NCI-H1694 (cell line): Measurements from ENCODE around the gene DNAJA2.

Experiments used
- DNase-seq: peaks from one replicate; lab custom pipeline; 2025; lab: John Stamatoyannopoulos, UW

DNAJA2 gene

DNA sequence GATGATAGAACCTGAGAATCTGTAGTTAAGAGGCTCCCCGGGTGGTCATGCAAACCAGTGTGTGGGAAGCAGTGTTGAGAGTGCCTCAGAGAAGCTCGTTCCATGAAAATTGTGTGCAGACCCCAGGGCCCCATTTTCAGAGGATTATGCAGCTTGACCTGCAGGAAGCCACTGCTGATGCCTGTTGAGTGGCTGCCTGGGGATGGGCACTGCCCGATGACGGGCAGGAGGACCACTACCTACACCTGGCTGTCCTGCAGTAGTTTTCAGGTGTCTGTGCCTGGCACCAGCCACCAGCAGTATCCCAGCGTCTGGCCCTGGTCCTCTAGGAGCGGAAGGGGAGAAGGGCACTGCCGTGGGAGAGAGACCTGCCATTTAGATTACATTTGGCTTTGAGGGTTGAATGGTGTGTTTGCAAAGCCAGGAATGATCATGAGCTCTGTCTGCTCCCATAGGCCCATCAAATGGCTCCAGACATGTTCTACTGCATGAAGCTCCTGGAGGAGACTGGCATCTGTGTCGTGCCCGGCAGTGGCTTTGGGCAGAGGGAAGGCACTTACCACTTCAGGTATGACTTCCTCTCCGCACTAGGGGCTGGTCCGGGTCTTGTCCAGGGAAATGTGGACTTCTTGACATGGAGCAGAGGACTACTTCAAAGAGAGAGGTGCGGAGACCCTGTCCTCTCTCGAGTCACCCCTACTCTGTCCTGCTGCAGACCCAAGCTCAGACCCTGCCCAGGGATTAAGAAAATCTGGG lies 46.8 kb downstream of the DNAJA2 start:
- no peak for DNase-seq

DNA sequence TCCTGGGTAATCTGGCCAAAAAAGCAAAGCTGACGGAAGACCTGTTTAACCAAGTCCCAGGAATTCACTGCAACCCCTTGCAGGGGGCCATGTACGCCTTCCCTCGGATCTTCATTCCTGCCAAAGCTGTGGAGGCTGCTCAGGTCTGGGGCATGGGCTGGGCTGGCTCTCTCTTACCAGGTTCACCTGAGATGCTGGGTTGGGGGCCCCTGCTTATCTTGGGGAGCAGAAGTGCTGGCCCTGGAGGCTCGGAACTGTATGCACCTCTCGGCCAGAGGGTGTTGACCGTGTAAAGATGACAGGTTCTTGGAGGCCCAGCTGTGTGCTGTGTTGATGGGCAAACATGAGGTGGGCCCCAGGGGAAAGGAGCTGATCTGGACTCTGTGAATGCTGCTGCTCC lies 49.1 kb downstream of the DNAJA2 start:
- no peak for DNase-seq

DNA sequence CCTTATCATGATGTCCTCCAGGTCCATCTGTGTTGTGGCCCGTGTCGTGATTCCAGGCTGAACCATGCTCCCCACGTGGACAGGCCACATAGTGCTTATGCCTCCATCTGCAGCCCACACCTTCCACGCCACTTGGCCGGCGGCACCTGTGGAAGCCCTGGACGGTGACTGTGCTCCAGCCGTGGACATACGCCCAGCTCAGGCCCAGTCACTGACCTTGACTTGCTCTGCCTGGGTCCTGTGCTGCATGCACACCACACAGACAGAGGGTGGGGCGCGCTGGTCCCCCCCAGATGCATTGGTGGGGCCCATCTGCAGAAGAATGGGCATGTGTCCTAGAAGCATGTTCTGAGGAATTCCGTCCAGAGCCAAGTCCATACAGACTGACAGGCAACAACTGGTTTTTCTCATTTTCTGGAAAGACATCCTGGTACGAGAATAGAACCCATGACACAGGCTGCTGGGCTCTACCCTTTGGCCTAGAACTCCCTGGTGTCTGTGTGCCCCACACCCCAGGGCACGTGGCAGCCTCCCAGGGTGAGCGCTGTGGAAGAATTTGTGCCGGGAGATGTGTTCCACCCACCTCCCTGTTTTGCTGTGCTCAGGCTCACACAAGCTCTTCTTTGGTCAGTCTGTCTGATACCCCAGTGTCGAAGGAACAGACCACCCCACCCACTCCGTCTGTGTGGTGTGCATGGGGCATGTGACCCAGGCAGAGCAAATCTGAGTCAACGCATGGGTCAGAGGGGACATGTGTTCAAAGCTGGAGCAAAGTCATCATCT lies 49.8 kb downstream of the DNAJA2 start:
- no peak for DNase-seq

DNA sequence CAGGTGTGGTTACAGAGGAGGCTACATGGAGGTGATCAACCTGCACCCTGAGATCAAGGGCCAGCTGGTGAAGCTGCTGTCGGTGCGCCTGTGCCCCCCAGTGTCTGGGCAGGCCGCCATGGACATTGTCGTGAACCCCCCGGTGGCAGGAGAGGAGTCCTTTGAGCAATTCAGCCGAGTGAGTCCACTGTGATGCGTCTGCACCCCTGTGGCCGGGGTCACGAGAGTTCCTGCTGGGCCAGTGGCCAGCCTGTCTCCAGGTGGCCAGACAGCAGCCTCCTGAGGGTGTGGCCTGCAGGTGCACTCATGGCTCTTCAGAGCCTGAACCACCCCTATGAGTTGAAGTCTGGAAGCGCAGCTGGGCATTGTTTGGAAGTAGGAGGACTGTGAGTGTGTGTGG lies 51.2 kb downstream of the DNAJA2 start:
- no peak for DNase-seq

DNA sequence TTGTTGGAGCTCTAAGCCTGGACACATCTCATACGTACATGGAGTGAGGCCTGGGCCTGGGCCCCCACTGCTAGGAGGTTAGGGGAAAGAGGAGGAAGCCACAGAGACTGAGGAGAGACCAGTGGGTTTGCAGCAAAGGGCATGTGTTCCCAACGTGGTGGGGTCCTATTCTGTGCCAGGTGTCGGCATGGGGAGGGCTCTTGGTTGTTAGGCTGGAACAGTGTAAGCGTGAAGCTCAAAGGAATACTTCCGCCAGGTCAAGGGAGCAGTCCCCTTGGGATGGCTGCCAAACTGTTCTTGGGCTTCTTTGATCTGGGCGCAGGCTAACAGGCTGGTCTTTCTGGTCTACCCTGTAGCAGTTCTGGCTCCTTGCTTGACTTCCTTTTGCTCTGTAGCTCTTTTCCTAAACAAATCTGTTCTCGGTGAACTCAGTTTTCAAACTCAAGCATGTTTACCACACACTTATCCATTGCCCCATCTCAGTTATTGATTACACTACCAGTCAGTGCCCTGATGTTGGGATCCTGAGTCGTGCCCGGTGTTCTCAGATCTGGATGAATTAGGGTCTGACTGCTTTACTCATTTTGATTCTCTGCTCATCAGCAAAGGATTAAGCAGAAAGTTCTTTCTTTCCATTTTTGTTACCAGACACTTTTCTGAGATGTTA lies 52.9 kb downstream of the DNAJA2 start:
- DNase-seq, result no peak

DNA sequence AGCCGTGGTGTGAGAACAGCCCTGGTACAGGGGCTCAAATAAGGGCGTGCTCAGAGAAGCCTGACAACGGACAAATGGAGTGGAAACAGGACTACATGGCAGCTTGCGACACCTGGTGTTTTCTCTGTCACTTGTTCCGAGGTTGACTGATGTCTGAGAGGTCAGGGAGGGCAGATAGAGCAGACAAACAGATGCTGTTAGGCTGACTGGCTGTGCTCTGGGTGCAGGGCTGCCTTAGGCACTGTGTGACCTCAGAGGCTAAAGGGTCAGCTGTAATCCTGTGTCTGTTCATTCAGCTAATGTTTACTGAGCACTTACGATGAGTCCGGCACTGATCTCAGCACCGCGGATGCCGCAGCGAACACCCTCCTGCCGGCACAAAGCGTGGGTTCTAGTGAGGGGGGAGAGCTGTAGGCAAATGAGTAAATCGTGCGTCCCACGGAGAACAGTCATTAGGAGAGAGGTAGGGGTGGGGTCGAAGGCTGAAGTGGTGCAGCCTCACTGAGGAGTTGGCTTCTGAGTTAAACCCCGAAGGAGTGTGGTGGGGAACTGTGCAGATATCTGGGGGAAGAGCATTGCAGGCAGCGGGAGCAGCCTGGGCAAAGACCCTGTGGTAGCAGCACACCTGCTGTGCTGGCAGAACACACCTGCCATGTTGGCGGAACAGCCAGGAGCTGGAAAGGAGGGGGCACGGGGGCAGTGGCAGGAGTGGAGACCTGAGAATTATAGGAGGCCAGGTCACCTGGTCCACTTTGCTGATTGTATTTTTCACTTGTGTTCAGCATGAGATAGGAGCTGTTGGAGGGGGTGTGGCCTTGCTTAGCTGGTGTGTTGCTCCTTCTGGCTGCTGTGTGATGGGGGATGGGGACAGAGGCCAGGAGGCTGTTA lies 54.3 kb downstream of the DNAJA2 start:
- no peak for DNase-seq

DNA sequence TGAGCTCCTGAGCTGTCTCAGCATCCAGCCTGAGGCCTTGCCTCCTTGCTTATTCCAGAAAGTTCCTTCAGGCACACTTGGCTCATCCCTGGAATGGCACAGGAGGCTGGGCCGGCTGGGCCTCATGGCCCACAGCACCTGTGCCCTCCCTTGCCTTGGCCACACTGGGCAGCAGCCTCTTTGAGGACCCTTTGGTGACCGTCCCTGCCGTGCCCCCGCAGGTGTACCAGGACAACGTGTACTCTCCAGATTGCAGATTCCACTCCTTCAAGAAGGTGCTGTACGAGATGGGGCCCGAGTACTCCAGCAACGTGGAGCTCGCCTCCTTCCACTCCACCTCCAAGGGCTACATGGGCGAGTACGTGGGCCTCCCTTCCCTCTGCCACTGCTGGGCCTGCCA lies 55.1 kb downstream of the DNAJA2 start:
- no peak for DNase-seq

DNA sequence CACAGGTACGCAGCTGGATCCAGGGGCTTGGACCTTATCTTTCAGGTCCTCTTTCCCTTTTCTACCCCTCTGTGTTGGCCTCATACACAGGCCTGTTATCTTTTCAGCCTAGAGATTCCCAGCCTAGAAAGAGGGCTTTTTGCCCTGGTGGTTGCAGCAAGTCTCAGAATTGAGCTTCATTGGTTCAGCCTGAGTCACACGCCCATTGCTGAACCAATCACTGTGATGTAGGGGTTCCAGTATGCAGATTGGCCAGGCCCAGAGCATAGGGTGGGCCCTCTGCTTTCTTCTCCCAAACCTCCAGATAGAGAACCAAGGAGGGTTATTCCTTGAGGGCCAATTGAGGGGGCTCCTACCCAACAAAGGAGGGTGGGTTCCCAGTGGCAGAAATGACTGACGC lies 56.5 kb downstream of the DNAJA2 start:
- DNase-seq, result no peak

DNA sequence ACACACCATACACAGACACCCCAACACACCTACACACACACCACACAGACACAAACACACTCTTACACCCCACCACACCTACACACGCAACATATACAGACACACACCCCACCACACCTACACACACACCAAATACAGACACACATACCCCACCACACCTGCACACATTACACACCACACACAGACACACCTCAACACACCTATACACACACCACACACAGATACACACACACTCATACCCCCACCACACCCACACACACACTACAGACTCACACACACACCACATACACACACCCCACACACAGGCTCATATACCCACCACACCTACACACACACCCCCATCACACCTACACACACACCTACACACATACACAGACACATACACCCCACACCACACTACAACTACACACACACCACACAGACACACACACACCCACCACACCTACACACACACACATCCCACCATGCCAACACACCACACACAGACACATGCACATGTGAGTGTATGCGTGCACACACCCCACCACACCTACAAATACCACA lies 57.9 kb downstream of the DNAJA2 start:
- no peak for DNase-seq

DNA sequence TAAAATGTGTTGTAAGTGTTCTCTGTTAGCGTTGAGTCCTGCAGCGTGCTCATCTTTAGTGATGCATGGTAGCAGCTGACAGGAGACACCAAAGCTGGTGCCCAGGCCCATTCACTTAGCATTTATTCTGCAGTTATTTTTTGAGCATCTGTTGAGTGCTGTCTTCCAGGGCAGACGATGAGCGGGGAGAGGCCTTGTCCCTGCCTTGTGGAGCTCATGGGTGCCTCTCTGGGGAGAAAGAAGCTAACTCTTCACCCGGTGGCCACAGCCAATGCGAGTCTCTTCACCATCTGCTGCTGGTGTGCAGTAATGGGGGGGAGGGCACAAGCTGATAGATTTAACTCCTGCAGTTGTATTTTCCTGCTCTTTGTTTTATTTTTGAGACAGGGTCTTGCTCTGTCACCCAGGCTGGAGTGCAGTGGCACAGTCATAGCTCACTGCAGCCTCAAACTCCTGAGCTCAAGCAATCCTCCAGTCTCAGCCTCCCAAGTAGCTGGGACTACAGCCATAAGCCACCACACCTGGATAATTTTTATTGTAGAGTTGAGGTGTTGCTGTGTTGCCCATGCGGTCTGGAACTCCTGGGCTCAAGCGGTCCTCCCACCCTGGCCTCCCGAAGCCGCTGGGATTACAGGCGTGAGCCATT lies 58.8 kb downstream of the DNAJA2 start:
- DNase-seq, result peak; percentile 69

DNA sequence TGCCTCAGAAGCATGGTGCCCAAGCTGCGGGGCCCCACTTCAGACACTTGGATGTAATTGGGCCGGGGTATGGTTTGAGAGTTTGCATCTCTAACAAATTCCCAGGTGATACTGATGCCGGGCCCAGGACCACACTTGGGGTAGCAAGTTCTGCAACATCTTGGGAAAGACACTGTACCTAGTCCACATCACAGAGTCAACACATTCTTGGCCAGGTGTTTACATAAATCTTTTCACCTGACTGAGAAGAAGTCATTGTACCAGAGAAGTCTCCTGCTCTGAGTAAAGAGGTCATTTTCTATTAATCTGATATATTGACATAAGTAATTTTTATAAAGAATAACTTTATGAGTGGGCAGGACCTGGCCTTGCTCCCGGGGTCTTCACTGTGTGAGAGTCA lies 61.8 kb downstream of the DNAJA2 start:
- DNase-seq, result no peak

DNA sequence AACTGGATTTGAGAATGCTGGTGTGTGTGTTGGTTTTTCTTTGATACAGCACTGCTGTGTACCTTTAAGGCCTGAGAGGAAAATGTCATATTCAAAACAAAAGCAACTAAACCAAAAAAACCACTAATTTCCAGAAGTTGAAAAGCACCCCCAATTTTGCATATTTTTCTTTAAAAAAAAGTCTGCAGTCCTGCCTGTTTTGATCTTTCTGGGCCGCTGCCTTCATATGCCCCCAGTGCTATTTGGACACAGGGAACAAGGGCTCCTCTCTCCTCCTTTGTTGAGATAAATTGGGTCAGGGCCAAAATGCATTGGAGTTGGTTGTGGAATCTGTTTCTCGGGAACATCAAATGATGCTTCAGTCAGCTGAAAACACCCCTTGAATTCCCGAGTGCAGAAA lies 62.4 kb downstream of the DNAJA2 start:
- no peak for DNase-seq

DNA sequence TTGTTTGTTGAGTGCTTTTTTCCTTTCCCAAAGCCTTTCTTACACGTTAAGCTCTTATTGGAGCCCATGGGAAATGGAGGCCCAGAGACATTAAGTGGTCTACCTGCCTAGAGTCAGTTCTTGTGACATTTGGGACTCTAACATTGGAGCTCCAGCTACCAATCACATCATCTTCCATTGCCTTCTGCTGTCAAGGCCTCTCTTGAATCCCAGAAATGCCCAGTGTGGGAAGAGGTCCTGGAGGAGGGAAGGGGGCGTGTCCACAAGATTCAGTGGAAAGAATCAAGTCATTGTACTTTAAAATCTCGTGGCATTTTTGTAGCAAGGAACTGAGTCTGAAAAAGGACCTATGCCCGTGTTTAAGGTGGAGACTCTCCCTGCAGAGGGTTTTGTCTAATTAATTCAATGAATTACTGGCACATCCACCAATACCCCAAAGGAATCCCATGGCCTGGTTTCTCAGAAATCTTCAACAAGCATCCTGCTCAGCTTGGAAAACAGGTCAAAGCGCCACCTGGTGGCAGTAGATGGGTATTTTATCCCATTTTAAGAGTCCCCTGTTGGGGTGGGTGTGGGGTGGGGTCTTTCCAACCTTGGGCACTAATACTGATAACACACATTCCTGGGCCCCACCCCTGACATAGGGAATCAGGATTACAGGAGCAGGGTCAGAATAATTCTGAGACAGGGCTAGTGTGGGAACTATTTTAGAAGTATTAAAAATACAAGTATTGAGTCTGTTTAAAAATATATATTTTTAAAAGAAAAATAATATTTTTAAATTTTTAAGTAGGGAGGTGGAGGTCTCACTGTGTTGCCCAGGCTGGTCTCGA lies 64.7 kb downstream of the DNAJA2 start:
- DNase-seq, result peak; percentile 34

DNA sequence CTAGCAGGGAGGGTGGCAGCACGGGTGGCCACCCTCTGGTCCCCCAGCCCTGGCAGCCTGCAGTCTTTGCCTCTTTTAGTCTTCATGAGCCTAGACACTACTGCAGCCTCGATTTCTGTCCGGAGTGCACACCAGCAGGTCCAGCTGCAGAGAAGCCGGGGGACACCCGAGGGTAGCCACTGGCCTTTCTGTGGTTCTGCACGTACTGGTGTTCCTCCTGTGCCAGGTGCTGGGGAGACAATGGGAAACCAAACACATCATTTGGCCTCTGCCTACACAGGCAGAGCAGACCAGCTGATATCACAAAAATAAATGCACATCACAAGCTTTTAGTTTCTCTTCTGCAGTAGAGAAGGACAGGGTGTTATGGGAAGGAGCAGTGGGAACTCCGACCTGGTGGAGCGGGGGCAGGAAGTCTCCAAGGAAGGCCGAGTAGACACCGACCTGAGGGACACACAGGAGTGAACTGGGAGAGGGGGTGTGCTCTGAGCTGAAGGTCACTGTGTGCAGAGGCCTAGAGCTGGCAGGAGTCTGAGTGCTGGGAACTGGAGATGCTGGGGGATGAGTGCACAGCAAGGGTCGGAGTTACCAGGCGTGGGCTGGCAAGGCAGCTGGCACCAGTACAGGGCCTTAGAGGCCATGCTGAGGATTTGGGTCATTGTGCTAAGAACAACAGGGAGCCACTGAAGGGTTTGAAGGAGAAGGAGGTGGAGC lies 66.3 kb downstream of the DNAJA2 start:
- DNase-seq, result no peak

DNA sequence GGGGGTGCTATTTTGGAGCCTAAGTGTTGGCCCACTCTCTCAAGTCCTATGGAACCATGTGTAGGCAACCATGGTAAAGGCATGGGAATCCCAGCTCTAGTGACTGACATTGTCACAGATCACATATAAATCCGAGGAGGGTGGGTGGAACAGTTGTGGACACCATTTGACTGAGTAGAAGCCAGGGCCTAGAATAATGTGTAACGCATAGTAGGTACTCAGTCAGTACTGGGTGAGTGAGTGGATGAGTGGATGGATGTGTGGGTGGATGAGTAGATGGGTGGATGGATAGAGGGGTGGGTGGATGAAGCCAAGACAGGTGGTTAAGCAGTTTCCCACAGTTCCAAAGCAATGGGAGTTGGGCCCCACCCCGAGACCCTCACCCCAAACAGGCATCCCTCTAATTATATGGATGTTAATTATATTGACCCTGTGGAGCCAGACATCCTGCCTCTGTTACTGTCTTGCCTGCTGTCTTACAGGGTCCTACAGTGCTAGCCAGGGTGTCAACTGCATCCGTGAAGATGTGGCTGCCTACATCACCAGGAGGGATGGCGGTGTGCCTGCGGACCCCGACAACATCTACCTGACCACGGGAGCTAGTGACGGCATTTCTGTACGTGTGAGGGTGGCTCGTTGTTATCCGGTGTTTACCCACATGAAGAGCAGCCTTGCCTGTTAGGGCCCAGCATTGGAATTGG lies 67.0 kb downstream of the DNAJA2 start:
- DNase-seq, result no peak
